ENCODE results near the gene DQX1.

Gene DQX1

DNA sequence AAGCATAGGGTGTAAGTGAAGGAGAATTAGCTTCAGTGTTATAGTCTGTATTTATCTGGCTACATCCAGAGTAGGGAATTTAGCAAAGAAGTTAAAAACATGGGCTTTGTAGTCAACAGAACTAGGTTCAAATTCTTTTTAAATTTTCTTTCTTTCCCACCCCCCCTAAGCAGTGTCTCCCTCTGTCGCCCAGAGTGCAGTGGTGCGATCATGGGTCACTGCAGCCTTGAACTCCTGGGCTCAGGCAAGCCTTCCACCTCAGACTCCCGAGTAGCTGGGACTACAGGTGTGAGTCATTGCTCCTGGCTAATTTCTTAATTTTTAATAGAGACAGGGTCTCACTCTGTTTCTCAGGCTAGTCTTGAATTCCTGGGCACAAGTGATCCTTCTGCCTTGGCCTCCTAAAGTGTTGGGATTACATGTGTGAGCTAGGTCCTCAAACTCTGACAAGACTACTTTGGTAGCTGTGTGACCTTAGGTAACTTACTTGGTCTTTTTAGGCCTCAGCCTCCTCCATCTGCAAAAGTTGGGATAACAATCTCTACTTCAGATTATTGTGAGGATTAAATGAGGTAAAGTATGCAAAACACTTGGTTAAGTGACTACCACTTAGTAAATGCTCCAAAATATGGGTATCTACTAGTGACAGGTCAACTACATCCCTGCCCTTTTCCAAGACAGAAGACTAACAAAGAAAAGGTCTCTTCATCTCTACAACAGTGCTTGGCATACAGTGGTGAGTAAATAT lies 46.3 kb upstream of the DQX1 start (continued):
- TF ChIP-seq, protein P1, sequence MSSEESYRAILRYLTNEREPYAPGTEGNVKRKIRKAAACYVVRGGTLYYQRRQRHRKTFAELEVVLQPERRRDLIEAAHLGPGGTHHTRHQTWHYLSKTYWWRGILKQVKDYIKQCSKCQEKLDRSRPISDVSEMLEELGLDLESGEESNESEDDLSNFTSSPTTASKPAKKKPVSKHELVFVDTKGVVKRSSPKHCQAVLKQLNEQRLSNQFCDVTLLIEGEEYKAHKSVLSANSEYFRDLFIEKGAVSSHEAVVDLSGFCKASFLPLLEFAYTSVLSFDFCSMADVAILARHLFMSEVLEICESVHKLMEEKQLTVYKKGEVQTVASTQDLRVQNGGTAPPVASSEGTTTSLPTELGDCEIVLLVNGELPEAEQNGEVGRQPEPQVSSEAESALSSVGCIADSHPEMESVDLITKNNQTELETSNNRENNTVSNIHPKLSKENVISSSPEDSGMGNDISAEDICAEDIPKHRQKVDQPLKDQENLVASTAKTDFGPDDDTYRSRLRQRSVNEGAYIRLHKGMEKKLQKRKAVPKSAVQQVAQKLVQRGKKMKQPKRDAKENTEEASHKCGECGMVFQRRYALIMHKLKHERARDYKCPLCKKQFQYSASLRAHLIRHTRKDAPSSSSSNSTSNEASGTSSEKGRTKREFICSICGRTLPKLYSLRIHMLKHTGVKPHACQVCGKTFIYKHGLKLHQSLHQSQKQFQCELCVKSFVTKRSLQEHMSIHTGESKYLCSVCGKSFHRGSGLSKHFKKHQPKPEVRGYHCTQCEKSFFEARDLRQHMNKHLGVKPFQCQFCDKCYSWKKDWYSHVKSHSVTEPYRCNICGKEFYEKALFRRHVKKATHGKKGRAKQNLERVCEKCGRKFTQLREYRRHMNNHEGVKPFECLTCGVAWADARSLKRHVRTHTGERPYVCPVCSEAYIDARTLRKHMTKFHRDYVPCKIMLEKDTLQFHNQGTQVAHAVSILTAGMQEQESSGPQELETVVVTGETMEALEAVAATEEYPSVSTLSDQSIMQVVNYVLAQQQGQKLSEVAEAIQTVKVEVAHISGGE (tag by site-specific recombination; conservative IDR thresholded peaks at IDR 0.05; ENCODE audit: low read depth), result no peak
- TF ChIP-seq ZNF529 (tag by site-specific recombination; IDR thresholded peaks at IDR 0.05; ENCODE audit: insufficient replicate concordance), result no peak

DNA sequence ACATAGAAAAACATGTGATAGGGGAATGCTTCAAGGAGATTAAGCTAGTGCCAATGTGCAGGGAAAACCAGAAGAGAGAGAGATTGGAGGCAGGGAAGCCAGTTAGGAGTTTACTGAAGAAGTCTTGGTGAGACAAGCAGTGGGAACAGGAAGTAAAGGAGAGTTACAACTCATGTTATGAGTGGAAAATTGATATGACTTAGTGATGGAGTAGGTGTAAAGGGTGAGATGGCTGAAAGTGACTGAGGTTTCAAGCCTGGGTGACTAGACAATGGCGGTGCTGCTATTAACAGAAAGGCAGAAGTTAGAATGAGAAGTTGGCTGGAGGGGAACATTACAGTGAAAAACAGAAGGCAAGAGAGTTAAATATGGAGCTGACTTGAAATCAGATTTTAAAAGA lies 45.0 kb upstream of the DQX1 start:
- Histone ChIP-seq H3K9me3 (ENCODE audit: control insufficient read depth, insufficient read depth, low read depth, low read length) (no peaks in the 10 kb centered on the region), H3K4me3 (ENCODE audit: low read depth, low read length) (no peak overlapping the region), H3K36me3 (ENCODE audit: control insufficient read depth in 2 of 2, insufficient read depth in 1 of 2, low read length in 2 of 2) (no peaks in the 10 kb centered on the region), H3K4me1 (ENCODE audit: control insufficient read depth, insufficient read depth, low read length) (no peaks in the 10 kb centered on the region), H3K27ac (ENCODE audit: extremely low read depth, low read depth, low read length) (no peak overlapping the region)
- TF ChIP-seq ZNF610 (tag by site-specific recombination; IDR thresholded peaks at IDR 0.05; ENCODE audit: borderline replicate concordance), result no peak
- no peak for TF ChIP-seq HOXC10 (CRISPR knock-in tag; IDR thresholded peaks at IDR 0.05)
- no peak for TF ChIP-seq ZNF585B (tag by site-specific recombination; IDR thresholded peaks at IDR 0.05)
- no peak for TF ChIP-seq ZNF558 (tag by site-specific recombination; IDR thresholded peaks at IDR 0.05)
- TF ChIP-seq, protein P2, sequence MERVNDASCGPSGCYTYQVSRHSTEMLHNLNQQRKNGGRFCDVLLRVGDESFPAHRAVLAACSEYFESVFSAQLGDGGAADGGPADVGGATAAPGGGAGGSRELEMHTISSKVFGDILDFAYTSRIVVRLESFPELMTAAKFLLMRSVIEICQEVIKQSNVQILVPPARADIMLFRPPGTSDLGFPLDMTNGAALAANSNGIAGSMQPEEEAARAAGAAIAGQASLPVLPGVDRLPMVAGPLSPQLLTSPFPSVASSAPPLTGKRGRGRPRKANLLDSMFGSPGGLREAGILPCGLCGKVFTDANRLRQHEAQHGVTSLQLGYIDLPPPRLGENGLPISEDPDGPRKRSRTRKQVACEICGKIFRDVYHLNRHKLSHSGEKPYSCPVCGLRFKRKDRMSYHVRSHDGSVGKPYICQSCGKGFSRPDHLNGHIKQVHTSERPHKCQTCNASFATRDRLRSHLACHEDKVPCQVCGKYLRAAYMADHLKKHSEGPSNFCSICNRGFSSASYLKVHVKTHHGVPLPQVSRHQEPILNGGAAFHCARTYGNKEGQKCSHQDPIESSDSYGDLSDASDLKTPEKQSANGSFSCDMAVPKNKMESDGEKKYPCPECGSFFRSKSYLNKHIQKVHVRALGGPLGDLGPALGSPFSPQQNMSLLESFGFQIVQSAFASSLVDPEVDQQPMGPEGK (tag by site-specific recombination; IDR thresholded peaks at IDR 0.05), result no peak
- TF ChIP-seq, protein P3, sequence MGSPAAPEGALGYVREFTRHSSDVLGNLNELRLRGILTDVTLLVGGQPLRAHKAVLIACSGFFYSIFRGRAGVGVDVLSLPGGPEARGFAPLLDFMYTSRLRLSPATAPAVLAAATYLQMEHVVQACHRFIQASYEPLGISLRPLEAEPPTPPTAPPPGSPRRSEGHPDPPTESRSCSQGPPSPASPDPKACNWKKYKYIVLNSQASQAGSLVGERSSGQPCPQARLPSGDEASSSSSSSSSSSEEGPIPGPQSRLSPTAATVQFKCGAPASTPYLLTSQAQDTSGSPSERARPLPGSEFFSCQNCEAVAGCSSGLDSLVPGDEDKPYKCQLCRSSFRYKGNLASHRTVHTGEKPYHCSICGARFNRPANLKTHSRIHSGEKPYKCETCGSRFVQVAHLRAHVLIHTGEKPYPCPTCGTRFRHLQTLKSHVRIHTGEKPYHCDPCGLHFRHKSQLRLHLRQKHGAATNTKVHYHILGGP (tag by site-specific recombination; IDR thresholded peaks at IDR 0.05), result no peak
- TF ChIP-seq, protein P4, sequence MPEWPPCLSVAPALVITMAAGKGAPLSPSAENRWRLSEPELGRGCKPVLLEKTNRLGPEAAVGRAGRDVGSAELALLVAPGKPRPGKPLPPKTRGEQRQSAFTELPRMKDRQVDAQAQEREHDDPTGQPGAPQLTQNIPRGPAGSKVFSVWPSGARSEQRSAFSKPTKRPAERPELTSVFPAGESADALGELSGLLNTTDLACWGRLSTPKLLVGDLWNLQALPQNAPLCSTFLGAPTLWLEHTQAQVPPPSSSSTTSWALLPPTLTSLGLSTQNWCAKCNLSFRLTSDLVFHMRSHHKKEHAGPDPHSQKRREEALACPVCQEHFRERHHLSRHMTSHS (tag by site-specific recombination; IDR thresholded peaks at IDR 0.05), result no peak
- no peak for TF ChIP-seq ZNF112 (tag by site-specific recombination; IDR thresholded peaks at IDR 0.05)
- TF ChIP-seq ZNF596 (tag by site-specific recombination; IDR thresholded peaks at IDR 0.05), result no peak
- no peak for TF ChIP-seq ZNF621 (tag by site-specific recombination; IDR thresholded peaks at IDR 0.05)
- no peak for TF ChIP-seq ZNF23 (tag by site-specific recombination; IDR thresholded peaks at IDR 0.05; ENCODE audit: borderline replicate concordance)
- TF ChIP-seq BCL11B (tag by site-specific recombination; IDR thresholded peaks at IDR 0.05; ENCODE audit: low read depth), result no peak
- TF ChIP-seq ZNF133 (tag by site-specific recombination; IDR thresholded peaks at IDR 0.05), result no peak
- ChIA-PET POLR2A (interaction anchor here (0.7 kb wide), 1 partner anchor 62 kb away, joined by 8 read pairs; no protein-coding TSS in a partner anchor), CTCF (interaction anchor here (0.5 to 0.9 kb wide), 3 partner anchors 16 to 501 kb away, joined by 3 to 8 read pairs (median 3); no protein-coding TSS in a partner anchor)

DNA sequence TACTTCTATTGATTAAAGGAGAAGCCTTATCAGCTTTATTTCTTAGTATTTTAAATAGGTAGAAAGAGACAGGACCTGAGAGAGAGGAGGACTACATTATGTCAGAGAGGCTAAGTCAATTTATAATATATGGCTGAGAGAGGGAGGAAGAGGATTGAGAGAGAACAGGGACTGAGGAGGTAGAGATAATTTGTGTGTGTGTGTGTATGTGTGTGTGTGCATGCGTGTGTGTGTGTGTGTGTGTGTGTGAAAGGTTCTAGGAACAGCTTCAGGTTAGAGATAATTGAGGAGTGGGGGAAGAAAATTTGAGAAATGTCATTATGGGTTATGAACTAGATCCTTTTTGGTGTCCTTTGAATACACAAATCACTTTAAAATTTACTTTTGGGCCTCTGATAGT lies 43.7 kb upstream of the DQX1 start:
- ChIA-PET CTCF (no interaction called here), POLR2A (no interaction called here)
- Histone ChIP-seq H3K27ac (ENCODE audit: extremely low read depth, low read depth, low read length) (no peak overlapping the region), H3K9me3 (ENCODE audit: control insufficient read depth, insufficient read depth, low read depth, low read length) (no peaks in the 10 kb centered on the region), H3K4me3 (ENCODE audit: low read depth, low read length) (no peak overlapping the region), H3K36me3 (ENCODE audit: control insufficient read depth in 2 of 2, insufficient read depth in 1 of 2, low read length in 2 of 2) (no peaks in the 10 kb centered on the region), H3K4me1 (ENCODE audit: control insufficient read depth, insufficient read depth, low read length) (no peaks in the 10 kb centered on the region)
- TF ChIP-seq, protein P5, sequence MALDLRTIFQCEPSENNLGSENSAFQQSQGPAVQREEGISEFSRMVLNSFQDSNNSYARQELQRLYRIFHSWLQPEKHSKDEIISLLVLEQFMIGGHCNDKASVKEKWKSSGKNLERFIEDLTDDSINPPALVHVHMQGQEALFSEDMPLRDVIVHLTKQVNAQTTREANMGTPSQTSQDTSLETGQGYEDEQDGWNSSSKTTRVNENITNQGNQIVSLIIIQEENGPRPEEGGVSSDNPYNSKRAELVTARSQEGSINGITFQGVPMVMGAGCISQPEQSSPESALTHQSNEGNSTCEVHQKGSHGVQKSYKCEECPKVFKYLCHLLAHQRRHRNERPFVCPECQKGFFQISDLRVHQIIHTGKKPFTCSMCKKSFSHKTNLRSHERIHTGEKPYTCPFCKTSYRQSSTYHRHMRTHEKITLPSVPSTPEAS (tag by site-specific recombination; IDR thresholded peaks at IDR 0.05), result peak; percentile 73
- TF ChIP-seq ZNF324 (tag by site-specific recombination; IDR thresholded peaks at IDR 0.05), result no peak
- no peak for TF ChIP-seq ZSCAN30 (tag by site-specific recombination; IDR thresholded peaks at IDR 0.05)
